ENCODE results near the gene EHD3. TPM values are rescaled to one million over a fixed set of nuclear protein-coding genes. Genes with fewer than 3 reads are reported as not detected.
A peak's percentile ranks its signal among the peaks of the same experiment; 100 is the strongest.

The EHD3 gene
- total RNA-seq, 1 donor from 2014 or later: 20.9 TPM

GRCh38 chr2:31236433-31237205, 2.7 kb downstream of the EHD3 start:
- Histone ChIP-seq H3K4me1 (ENCODE audit: insufficient read depth, low read length) (peaks cover 22% of the 10 kb centered on the region), H3K4me2 (ENCODE audit: low read length) (peak overlapping the region; percentile 93), H3K79me2 (ENCODE audit: insufficient read depth, low read length) (peaks cover 59% of the 10 kb centered on the region), H3K27ac (ENCODE audit: low read depth, low read length) (no peak overlapping the region), H3K9me3 (ENCODE audit: insufficient read depth, low read depth, low read length) (no peaks in the 10 kb centered on the region), H3K36me3 (ENCODE audit: insufficient read depth, low read length) (no peaks in the 10 kb centered on the region), H4K20me1 (ENCODE audit: insufficient read depth, low read length) (peaks cover 61% of the 10 kb centered on the region), H3K27me3 (ENCODE audit: insufficient read depth, low read length) (no peaks in the 10 kb centered on the region), H2AFZ (ENCODE audit: low read depth, low read length) (no peak overlapping the region), H3K9ac (ENCODE audit: low read length) (no peak overlapping the region), H3K4me3 (ENCODE audit: insufficient read depth, low read depth, low read length) (no peak overlapping the region)
- TF ChIP-seq EZH2 (IDR thresholded peaks at IDR 0.05; ENCODE audit: insufficient read depth, low read length) (no peak), CTCF (IDR thresholded peaks at IDR 0.05; ENCODE audit: insufficient read depth, low read depth, low read length) (no peak)
- Mint-ChIP-seq H3K36me3 (ENCODE audit: low read depth, unreplicated experiment) (peaks cover 2% of the 10 kb centered on the region), H3K27ac (ENCODE audit: unreplicated experiment) (no peak overlapping the region), H3K27me3 (ENCODE audit: low read depth, unreplicated experiment) (no peaks in the 10 kb centered on the region), H3K4me1 (ENCODE audit: low read depth, unreplicated experiment) (peaks cover 20% of the 10 kb centered on the region), H3K9me3 (ENCODE audit: unreplicated experiment) (no peaks in the 10 kb centered on the region), H3K4me3 (ENCODE audit: unreplicated experiment) (no peak overlapping the region)
- no peak for FAIRE-seq
- DNase-seq (ENCODE audit: low read depth): no peak

GRCh38 chr2:31237348-31238017, 3.5 kb downstream of the EHD3 start:
- DNase-seq (ENCODE audit: low read depth) (no peak), FAIRE-seq (no peak)
- no peak overlapping the region for H3K4me3 Mint-ChIP-seq (ENCODE audit: unreplicated experiment)
- no peak overlapping the region for H3K27ac Mint-ChIP-seq (ENCODE audit: unreplicated experiment)
- H3K4me3 ChIP-seq (ENCODE audit: insufficient read depth, low read depth, low read length): no peak overlapping the region
- H3K9ac ChIP-seq (ENCODE audit: low read length): no peak overlapping the region
- no peak for TF ChIP-seq CTCF (IDR thresholded peaks at IDR 0.05; ENCODE audit: insufficient read depth, low read depth, low read length)
- TF ChIP-seq EZH2 (IDR thresholded peaks at IDR 0.05; ENCODE audit: insufficient read depth, low read length): no peak
- peaks cover 20% of the 10 kb centered on the region for H3K4me1 Mint-ChIP-seq (ENCODE audit: low read depth, unreplicated experiment)
- H3K9me3 ChIP-seq (ENCODE audit: insufficient read depth, low read depth, low read length): no peaks in the 10 kb centered on the region
- H3K4me2 ChIP-seq (ENCODE audit: low read length): no peak overlapping the region
- peaks cover 69% of the 10 kb centered on the region for H4K20me1 ChIP-seq (ENCODE audit: insufficient read depth, low read length)
- no peaks in the 10 kb centered on the region for H3K36me3 ChIP-seq (ENCODE audit: insufficient read depth, low read length)
- H3K27ac ChIP-seq (ENCODE audit: low read depth, low read length): no peak overlapping the region
- no peak overlapping the region for H2AFZ ChIP-seq (ENCODE audit: low read depth, low read length)
- no peaks in the 10 kb centered on the region for H3K27me3 ChIP-seq (ENCODE audit: insufficient read depth, low read length)
- peaks cover 2% of the 10 kb centered on the region for H3K36me3 Mint-ChIP-seq (ENCODE audit: low read depth, unreplicated experiment)
- no peaks in the 10 kb centered on the region for H3K9me3 Mint-ChIP-seq (ENCODE audit: unreplicated experiment)
- H3K79me2 ChIP-seq (ENCODE audit: insufficient read depth, low read length): peaks cover 66% of the 10 kb centered on the region
- no peaks in the 10 kb centered on the region for H3K27me3 Mint-ChIP-seq (ENCODE audit: low read depth, unreplicated experiment)
- H3K4me1 ChIP-seq (ENCODE audit: insufficient read depth, low read length): peaks cover 22% of the 10 kb centered on the region
